GM18511 (cell line): Measurements from ENCODE around the gene NASP.

ENCODE experiments used
- ATAC-seq: cut with Tn5 transposase; IDR thresholded peaks from one replicate; pipeline ENCODE4 v1.9.1; 2021; ENCODE audit warnings: mild to moderate bottlenecking, moderate library complexity; ENCODE audit not compliant: unreplicated experiment

NASP gene

GRCh38 chr1:45660336-45660735 is 76.5 kb downstream of the NASP start:
- ATAC-seq: no peak

- no peak for ATAC-seq
These were observed 83.0 kb downstream of the NASP start for GRCh38 chr1:45666836-45667235.

- no peak for ATAC-seq
These were observed 83.7 kb downstream of the NASP start for GRCh38 chr1:45667321-45668111.
